Pancreas (tissue), 8 donors: ENCODE measurements around the gene LGALS9C. TPM values are rescaled to one million over a fixed set of nuclear protein-coding genes. Genes with fewer than 3 reads are reported as not detected.

Source experiments
- polyA plus RNA-seq, 2 donors: library from polyadenylated mRNA; stranded (reverse); fragments of 200-250 nt; gene quantifications; one replicate each; pipeline ENCODE4 v1.2.3, GENCODE V29; 2013
- total RNA-seq, 6 donors: library from RNA; stranded (reverse); fragmentation: NEBNext Ultra II Directional in 4 of 6; extraction: Animal tissue kit (Norgen Biotek cat#: 25700) in 4 of 6; gene quantifications; one replicate each; pipeline versions ENCODE4 v1.2.1 to v1.2.4, GENCODE V29; 2021 to 2023
- donor health status: healthy with polysubstance abuse.
- donor health status: DM: no; HTN: no; CAD: no; lungs with moderate emphysema.
- donor health status: DM: no; HTN: no; CAD: no.
- donor health status: Bipolar disorder and iron deficiency.
- donor health status: DM: yes; HTN: yes; CAD: no.
- donor health status: DM: no; HTN: no; CAD: no.
- donor health status: DM: no; HTN: no; CAD: no.
- donor health status: DM: yes; HTN: yes; CAD: no.

LGALS9C gene
- total and polyA plus RNA-seq, 8 donors = 0.05 to 0.22 (median 0.12) TPM; not detected in 4

Other genes starting within 250 kb of the LGALS9C start
- gene FLII, start 218.1 kb upstream of the LGALS9C start, total RNA-seq = 100 to 1,000 TPM; 142 to 203 (median 162) TPM
- 100 to 1,000 TPM; 254 to 282 TPM for gene FLII, start 218.1 kb upstream of the LGALS9C start, polyA plus RNA-seq
- 10 to 100 TPM in 2 of 6 donors, 1 to 10 TPM in 4; 7.1 to 11.1 (median 9.2) TPM for gene MIEF2, start 216.1 kb upstream of the LGALS9C start, total RNA-seq
- gene MIEF2, start 216.1 kb upstream of the LGALS9C start, polyA plus RNA-seq = 1 to 10 TPM; 5.8 to 9.3 TPM
- 10 to 100 TPM in 4 of 6 donors, 1 to 10 TPM in 2; 9.4 to 16.5 (median 11.0) TPM for gene TOP3A, start 161.8 kb upstream of the LGALS9C start, total RNA-seq
- gene TOP3A, start 161.8 kb upstream of the LGALS9C start, polyA plus RNA-seq = 10 to 100 TPM; 16.6 to 18.7 TPM
- gene SMCR8, start 161.5 kb upstream of the LGALS9C start, total RNA-seq = 10 to 100 TPM in 1 of 6 donors, 1 to 10 TPM in 5; 4.3 to 11.5 (median 6.3) TPM
- gene SMCR8, start 161.5 kb upstream of the LGALS9C start, polyA plus RNA-seq = 1 to 10 TPM; 2.7 to 3.8 TPM
- 10 to 100 TPM in 3 of 6 donors, 1 to 10 TPM in 3; 5.8 to 14.3 (median 10.3) TPM for gene SHMT1, start 113.2 kb upstream of the LGALS9C start, total RNA-seq
- 10 to 100 TPM; 11.3 to 14.3 TPM for gene SHMT1, start 113.2 kb upstream of the LGALS9C start, polyA plus RNA-seq
- not detected for gene EVPLL, start 99.0 kb upstream of the LGALS9C start, total RNA-seq
- under 1 TPM in 1 of 2 donors, not detected in 1; 0.09 TPM for gene EVPLL, start 99.0 kb upstream of the LGALS9C start, polyA plus RNA-seq
- not detected for gene TBC1D28, start 167.6 kb downstream of the LGALS9C start, total RNA-seq
- gene TBC1D28, start 167.6 kb downstream of the LGALS9C start, polyA plus RNA-seq = not detected
- gene FOXO3B, start 205.5 kb downstream of the LGALS9C start, total RNA-seq = 1 to 10 TPM in 5 of 6 donors, under 1 TPM in 1; 0.95 to 2.0 (median 1.3) TPM
- gene FOXO3B, start 205.5 kb downstream of the LGALS9C start, polyA plus RNA-seq = 1 to 10 TPM in 1 of 2 donors, under 1 TPM in 1; 0.47 to 1.0 TPM